Hematopoietic multipotent progenitor cell treated with erythropoietin and hydrocortisone succinate and interleukin-3 and kit ligand, for 8 days (in vitro differentiated cells): Measurements from ENCODE around the gene CIB2.
"Not testable (repeated sequence)": the region's sequence is repeated elsewhere in the genome, so short reads cannot be mapped to it uniquely, and the experiment has no call there.

ENCODE experiments used
- DNase-seq: peaks from one replicate; pipeline ENCODE4 v3.0.0-alpha.2; 2015

CIB2 gene

GRCh38 chr15:78131295-78132061 is at the start of gene CIB2:
CIB2 (minus strand) TSS chr15:78131445; CDS start chr15:78131215, 230 bp downstream.
- peak; percentile 61 for DNase-seq

GRCh38 chr15:78179906-78180305 is 48.7 kb upstream of the CIB2 start:
- DNase-seq = no peak

GRCh38 chr15:78179286-78179840 is 48.1 kb upstream of the CIB2 start:
- DNase-seq = no peak

GRCh38 chr15:78178064-78178463 is 46.8 kb upstream of the CIB2 start:
- DNase-seq = no peak

GRCh38 chr15:78177447-78177873 is 46.2 kb upstream of the CIB2 start:
- peak; percentile 40 for DNase-seq

- DNase-seq = no peak
Observed at GRCh38 chr15:78175330-78175729, 44.1 kb upstream of the CIB2 start.

- DNase-seq = no peak
Observed at GRCh38 chr15:78174401-78174800, 43.2 kb upstream of the CIB2 start.

GRCh38 chr15:78171864-78172472 is 40.7 kb upstream of the CIB2 start:
- no peak for DNase-seq

- DNase-seq = no peak
Observed at GRCh38 chr15:78170848-78171773, 39.9 kb upstream of the CIB2 start.

- no peak for DNase-seq
Observed at GRCh38 chr15:78168608-78169007, 37.4 kb upstream of the CIB2 start.

- no peak for DNase-seq
Observed at GRCh38 chr15:78167227-78167888, 36.1 kb upstream of the CIB2 start.

- DNase-seq = no peak
Observed at GRCh38 chr15:78164010-78164409, 32.8 kb upstream of the CIB2 start.

- no peak for DNase-seq
Observed at GRCh38 chr15:78162038-78162437, 30.8 kb upstream of the CIB2 start.

- no peak for DNase-seq
Observed at GRCh38 chr15:78159395-78159794, 28.1 kb upstream of the CIB2 start.

GRCh38 chr15:78157203-78157602 is 26.0 kb upstream of the CIB2 start:
- DNase-seq = no peak

- no peak for DNase-seq
Observed at GRCh38 chr15:78156653-78157052, 25.4 kb upstream of the CIB2 start.

GRCh38 chr15:78155355-78155939 is 24.2 kb upstream of the CIB2 start:
- no peak for DNase-seq

- DNase-seq = no peak
Observed at GRCh38 chr15:78154955-78155354, 23.7 kb upstream of the CIB2 start.

- not testable (repeated sequence) for DNase-seq
Observed at GRCh38 chr15:78151075-78151474, 19.8 kb upstream of the CIB2 start.

- DNase-seq = peak; percentile 19
Observed at GRCh38 chr15:78149805-78150751, 18.8 kb upstream of the CIB2 start.
